B cell (primary cell): ENCODE measurements around the gene MAPK8. TPM values are rescaled to one million over a fixed set of nuclear protein-coding genes. Genes with fewer than 3 reads are reported as not detected.

Experiments
- ATAC-seq: fragments of 200-7000 bp; cut with Tn5 transposase; one replicate; pipeline ENCODE4 v1.10.0; 2021; ENCODE audit warnings: low read depth, mild to moderate bottlenecking, moderate number of reproducible peaks, moderate library complexity
- CTCF ChIA-PET: fragments of 350-600 bp; sonication (Branson Sonifier 250); formaldehyde crosslinking; loops from one replicate; lab custom pipeline; 2021; ENCODE audit warnings: antibody characterized with exemption, inconsistent platforms; lab: Charles Lee
- POLR2A ChIA-PET: fragments of 350-600 bp; sonication (Branson Sonifier 250); formaldehyde crosslinking; loops from one replicate; lab custom pipeline; 2021; ENCODE audit warnings: antibody characterized with exemption; lab: Charles Lee
- DNase-seq: peaks from one replicate; pipeline ENCODE4 v3.0.0; 2013
- H2AFZ ChIP-seq: 2 replicates; pipeline ENCODE4 v1.6.1; 2012; ENCODE audit warnings: mild to moderate bottlenecking, low read depth, low read length; ENCODE audit not compliant: insufficient read depth, poor library complexity, severe bottlenecking
- H3K27ac ChIP-seq, 2 donors: 1 replicate in 1 of 2; 2 replicates in 1 of 2; pipeline ENCODE4 v1.5.1; 2012 to 2013; ENCODE audit warnings: low read length in 2 of 2, mild to moderate bottlenecking in 2 of 2, moderate library complexity in 1 of 2
- H3K27me3 ChIP-seq, 4 experiments: fragments of 200-600 bp in 1 of 4; sonication (generic) in 1 of 4; replicated peaks in 1 of 4; 1 replicate in 2 of 4; 2 replicates in 2 of 4; pipeline versions ENCODE4 v1.6.1 to v1.7.0; 2013 to 2016; ENCODE audit warnings: low read length in 3 of 4, mild to moderate bottlenecking in 2 of 4, mixed read lengths in 1 of 4, moderate library complexity in 1 of 4; ENCODE audit not compliant: insufficient read depth in 4 of 4, control insufficient read depth in 3 of 4; ENCODE audit errors: control extremely low read depth in 1 of 4
- H3K36me3 ChIP-seq, 2 experiments: replicated peaks in 1 of 2; 1 replicate in 1 of 2; 2 replicates in 1 of 2; pipeline versions ENCODE4 v1.6.1 to v1.7.1; 2013; ENCODE audit warnings: low read length in 1 of 2; ENCODE audit not compliant: insufficient read depth in 2 of 2, control insufficient read depth in 1 of 2; ENCODE audit errors: control extremely low read depth in 1 of 2, extremely low read depth in 1 of 2
- H3K4me1 ChIP-seq, 2 donors: fragments of 200-600 bp in 1 of 2; sonication (generic) in 1 of 2; 1 replicate in 1 of 2; 2 replicates in 1 of 2; pipeline versions ENCODE4 v1.5.1 to v1.6.1; 2013 to 2017; ENCODE audit warnings: low read length in 2 of 2; ENCODE audit not compliant: control insufficient read depth in 2 of 2, insufficient read depth in 2 of 2
- H3K4me2 ChIP-seq: replicated peaks from 2 replicates; pipeline ENCODE3; 2012; ENCODE audit warnings: mild to moderate bottlenecking, low read depth, low read length; ENCODE audit not compliant: poor library complexity, severe bottlenecking
- H3K4me3 ChIP-seq, 5 experiments: fragments of 200-600 bp in 1 of 5; sonication (generic) in 1 of 5; 1 replicate in 3 of 5; 2 replicates in 2 of 5; pipeline versions ENCODE4 v1.5.1 to v1.7.0; 2011 to 2016; ENCODE audit warnings: low read length in 4 of 5, mild to moderate bottlenecking in 4 of 5, low read depth in 2 of 5, control low read depth in 1 of 5, moderate library complexity in 1 of 5; ENCODE audit not compliant: insufficient read depth in 1 of 5; ENCODE audit errors: control extremely low read depth in 1 of 5, extremely low read depth in 1 of 5
- H3K79me2 ChIP-seq: fragments of 200-600 bp; sonication (generic); one replicate; pipeline ENCODE4 v1.6.0; 2016; ENCODE audit warnings: low read length; ENCODE audit not compliant: control insufficient read depth, insufficient read depth
- H3K9ac ChIP-seq: fragments of 200-600 bp; sonication (generic); 2 replicates; pipeline ENCODE4 v1.6.1; 2017; ENCODE audit warnings: mild to moderate bottlenecking, low read length, moderate library complexity
- H3K9me3 ChIP-seq, 3 donors: one replicate each; pipeline versions ENCODE4 v1.6.1 to v1.7.1; 2013; ENCODE audit warnings: low read length in 2 of 3; ENCODE audit not compliant: control insufficient read depth in 2 of 3, insufficient read depth in 1 of 3; ENCODE audit errors: control extremely low read depth in 1 of 3
- H4K20me1 ChIP-seq: 2 replicates; pipeline ENCODE4 v1.6.0; 2012; ENCODE audit warnings: mild to moderate bottlenecking, low read length; ENCODE audit not compliant: insufficient read depth, control insufficient read depth, poor library complexity, severe bottlenecking
- H3K27ac Mint-ChIP-seq: one replicate; pipeline ENCODE4 v1.8.0; 2021; ENCODE audit warnings: mixed read lengths
- H3K27me3 Mint-ChIP-seq: one replicate; pipeline ENCODE4 v1.8.0; 2021; ENCODE audit warnings: mixed read lengths
- H3K4me1 Mint-ChIP-seq: one replicate; pipeline ENCODE4 v1.8.0; 2021; ENCODE audit warnings: mixed read lengths
- H3K4me3 Mint-ChIP-seq: one replicate; pipeline ENCODE4 v1.8.0; 2021; ENCODE audit warnings: mixed read lengths
- H3K9me3 Mint-ChIP-seq: one replicate; pipeline ENCODE4 v1.8.0; 2022; ENCODE audit warnings: mixed read lengths; ENCODE audit not compliant: insufficient read depth
- EZH2 ChIP-seq: IDR thresholded peaks from 2 replicates; pipeline ENCODE4 v1.6.1; 2012; ENCODE audit warnings: borderline replicate concordance, low read depth, mild to moderate bottlenecking, moderate library complexity, low read length; ENCODE audit not compliant: insufficient read depth, poor library complexity, severe bottlenecking
- WGBS: methylation state at CpG from one replicate; pipeline ENCODE4 v1.1.5; 2013; ENCODE audit warnings: missing lambda C conversion rate; ENCODE audit not compliant: insufficient coverage; 5-methylcytosine and 5-hydroxymethylcytosine counted together
- intact Hi-C: fragments of 100-400 bp; cut with micrococcal nuclease; formaldehyde crosslinking; loops from one replicate; pipeline ENCODE4 v1.10.0; 2022
- polyA plus RNA-seq: library from polyadenylated mRNA; depleted of rRNA; stranded (reverse); fragments of >200 nt; gene quantifications from 2 replicates; pipeline ENCODE4 v1.2.3, GENCODE V29; 2012
- total RNA-seq, 2 donors: library from RNA; stranded (reverse); fragments of 120-200 nt in 1 of 2; gene quantifications; 1 replicate in 1 of 2; 2 replicates in 1 of 2; pipeline versions ENCODE4 v1.2.3 to v1.2.4, GENCODE V29; 2013 to 2022
- TF ChIP-seq, protein P1 (sequence below): fragments of 200-600 bp; IDR thresholded peaks from one replicate; pipeline ENCODE4 v1.8.0; 2022; ENCODE audit warnings: antibody characterized with exemption, mild to moderate bottlenecking

MAPK8 gene
- total and polyA plus RNA-seq, 2 donors (not counting 1 experiment from before 2014, with no cell fraction given) = 13.7 to 40.0 TPM

DNA sequence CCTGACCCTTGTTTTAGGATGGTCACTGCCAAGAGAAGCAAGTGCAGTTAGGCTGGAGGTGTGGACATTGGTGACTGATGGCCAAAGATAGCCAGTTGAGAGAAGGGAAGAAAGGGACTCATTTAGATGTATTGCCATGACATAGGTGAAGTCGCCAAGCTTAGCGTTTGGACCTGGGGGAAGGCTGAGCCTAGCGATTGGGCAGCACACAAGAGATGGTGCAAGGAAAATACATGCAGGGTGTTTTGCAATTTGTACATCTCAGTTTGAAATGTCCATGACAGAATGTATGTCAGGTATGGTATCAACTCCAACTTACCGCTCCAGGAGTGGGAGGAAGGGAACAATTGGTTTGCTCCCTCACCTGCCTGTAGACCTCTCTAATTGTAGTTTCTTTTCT lies 134.3 kb downstream of the MAPK8 start:
- H3K4me3 ChIP-seq = no peak overlapping the region
- intact Hi-C loops = no loop called here
- no peak overlapping the region for H3K9ac ChIP-seq
- Mint-ChIP-seq H3K9me3 (no peaks in the 10 kb centered on the region), H3K4me1 (no peaks in the 10 kb centered on the region), H3K4me3 (no peak overlapping the region), H3K27me3 (no peaks in the 10 kb centered on the region), H3K27ac (no peak overlapping the region)
- H3K36me3 ChIP-seq = no peaks in the 10 kb centered on the region
- no peak for DNase-seq
- no peak overlapping the region for H3K4me2 ChIP-seq
- no peak overlapping the region for H3K27ac ChIP-seq
- TF ChIP-seq EZH2 = no peak
- TF ChIP-seq, protein P1, sequence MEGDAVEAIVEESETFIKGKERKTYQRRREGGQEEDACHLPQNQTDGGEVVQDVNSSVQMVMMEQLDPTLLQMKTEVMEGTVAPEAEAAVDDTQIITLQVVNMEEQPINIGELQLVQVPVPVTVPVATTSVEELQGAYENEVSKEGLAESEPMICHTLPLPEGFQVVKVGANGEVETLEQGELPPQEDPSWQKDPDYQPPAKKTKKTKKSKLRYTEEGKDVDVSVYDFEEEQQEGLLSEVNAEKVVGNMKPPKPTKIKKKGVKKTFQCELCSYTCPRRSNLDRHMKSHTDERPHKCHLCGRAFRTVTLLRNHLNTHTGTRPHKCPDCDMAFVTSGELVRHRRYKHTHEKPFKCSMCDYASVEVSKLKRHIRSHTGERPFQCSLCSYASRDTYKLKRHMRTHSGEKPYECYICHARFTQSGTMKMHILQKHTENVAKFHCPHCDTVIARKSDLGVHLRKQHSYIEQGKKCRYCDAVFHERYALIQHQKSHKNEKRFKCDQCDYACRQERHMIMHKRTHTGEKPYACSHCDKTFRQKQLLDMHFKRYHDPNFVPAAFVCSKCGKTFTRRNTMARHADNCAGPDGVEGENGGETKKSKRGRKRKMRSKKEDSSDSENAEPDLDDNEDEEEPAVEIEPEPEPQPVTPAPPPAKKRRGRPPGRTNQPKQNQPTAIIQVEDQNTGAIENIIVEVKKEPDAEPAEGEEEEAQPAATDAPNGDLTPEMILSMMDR = no peak
- no peak overlapping the region for H2AFZ ChIP-seq
- no peaks in the 10 kb centered on the region for H3K4me1 ChIP-seq
- ChIA-PET POLR2A (no interaction called here), CTCF (no interaction called here)
- no peak for ATAC-seq
- H3K27me3 ChIP-seq = no peaks in the 10 kb centered on the region
- peaks cover 0 to 3% (median 0%) of the 10 kb centered on the region in 3 donors for H3K9me3 ChIP-seq
- no peaks in the 10 kb centered on the region for H4K20me1 ChIP-seq
- H3K79me2 ChIP-seq = no peaks in the 10 kb centered on the region
- WGBS = 96% methylated on average over 4 of the region's 4 CpGs

DNA sequence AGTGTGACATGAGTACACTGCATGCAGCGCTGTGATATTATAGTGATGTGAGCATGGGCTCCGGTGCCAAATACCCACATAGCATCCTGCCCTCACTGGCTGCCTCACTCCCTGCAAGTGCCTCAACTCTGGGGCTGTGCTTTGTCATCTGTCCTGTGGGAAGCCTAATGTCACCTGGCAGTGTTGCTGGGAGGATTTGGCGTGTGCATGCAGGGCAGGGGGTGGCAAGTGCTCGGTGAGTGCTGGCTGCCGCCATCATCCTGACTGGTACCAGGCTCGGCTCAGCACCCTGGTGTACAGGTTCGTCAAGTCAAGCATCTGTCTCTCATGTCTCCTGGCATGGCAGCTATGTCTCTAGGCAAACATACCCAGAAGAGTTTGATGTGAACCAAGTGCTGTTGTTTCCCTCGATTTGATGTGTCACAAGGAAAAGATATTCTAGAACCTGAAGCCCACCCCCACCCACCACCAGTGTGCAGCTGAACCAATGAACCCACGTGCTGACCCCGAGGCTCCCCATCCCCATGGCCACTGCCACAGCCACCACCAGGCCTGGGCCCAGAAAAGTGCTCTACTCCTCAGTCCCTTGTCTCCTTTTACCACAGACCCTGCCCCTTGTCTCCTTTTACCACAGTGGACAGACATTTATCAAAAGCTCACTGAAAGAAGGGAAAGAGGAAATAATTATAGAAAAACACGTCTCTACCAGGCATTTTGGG lies 135.8 kb downstream of the MAPK8 start:
- Histone ChIP-seq H3K4me3 (no peak overlapping the region), H3K9ac (no peak overlapping the region), H3K4me1 (no peaks in the 10 kb centered on the region), H3K79me2 (no peaks in the 10 kb centered on the region), H2AFZ (no peak overlapping the region), H3K27ac (no peak overlapping the region), H4K20me1 (no peaks in the 10 kb centered on the region), H3K4me2 (no peak overlapping the region), H3K36me3 (no peaks in the 10 kb centered on the region), H3K9me3 (peaks cover 0 to 3% (median 0%) of the 10 kb centered on the region in 3 donors), H3K27me3 (no peaks in the 10 kb centered on the region)
- intact Hi-C loops = no loop called here
- no peak for TF ChIP-seq EZH2
- ChIA-PET CTCF (no interaction called here), POLR2A (no interaction called here)
- H3K27me3 Mint-ChIP-seq = no peaks in the 10 kb centered on the region
- no peak overlapping the region for H3K4me3 Mint-ChIP-seq
- no peak for DNase-seq
- no peaks in the 10 kb centered on the region for H3K4me1 Mint-ChIP-seq
- no peaks in the 10 kb centered on the region for H3K9me3 Mint-ChIP-seq
- WGBS = 94% methylated on average over 8 of the region's 11 CpGs
- no peak overlapping the region for H3K27ac Mint-ChIP-seq
- ATAC-seq = no peak
